ENCODE results near the gene TMBIM1. TPM values are rescaled to one million over a fixed set of nuclear protein-coding genes. Genes with fewer than 3 reads are reported as not detected.
A peak's percentile ranks its signal among the peaks of the same experiment; 100 is the strongest.

TMBIM1 gene
- total RNA-seq, 1 experiment from 2014 or later, result 187 TPM

GRCh38 chr2:218276986-218277755 is 15.1 kb downstream of the TMBIM1 start:
- Histone ChIP-seq H3K79me2 (ENCODE audit: low read depth) (peaks cover 36% of the 10 kb centered on the region), H3F3A (ENCODE audit: insufficient read depth, low read depth) (peaks cover 41% of the 10 kb centered on the region), H3K4me1 (replicated peaks; ENCODE audit: insufficient read depth) (peaks cover 39% of the 10 kb centered on the region), H3K36me3 (ENCODE audit: low read depth) (peaks cover 35% of the 10 kb centered on the region), H4K20me1 (ENCODE audit: insufficient read depth) (no peaks in the 10 kb centered on the region), H3K9me3 (ENCODE audit: insufficient read depth, low read depth) (no peaks in the 10 kb centered on the region), H3K27ac (no peak overlapping the region), H3K4me3 (no peak overlapping the region), H2AFZ (no peak overlapping the region), H3K27me3 (ENCODE audit: insufficient read depth, low read depth) (no peaks in the 10 kb centered on the region), H3K9me2 (ENCODE audit: insufficient read depth) (no peaks in the 10 kb centered on the region), H3K4me2 (no peak overlapping the region)
- POLR2A ChIA-PET (ENCODE audit: unreplicated experiment), result interaction anchor here (0.8 kb wide), 1 partner anchor 46 kb away, joined by 4 read pairs; no protein-coding TSS in a partner anchor
- intact Hi-C loops (cut with micrococcal nuclease; ENCODE audit: unreplicated experiment), result loop anchor here (10.0 kb wide), 1 partner anchor 378 kb away; the partner anchor contains the start of genes BCS1L and ZNF142
- BruUV-seq (replicated peaks), result no TSS peak
- no peak for TF ChIP-seq EZH2 (IDR thresholded peaks at IDR 0.05; ENCODE audit: low read depth)
- TF ChIP-seq CTCF (conservative IDR thresholded peaks at IDR 0.05), result no peak; the same call in 1 of the 2 replicates
- CTCF ChIA-PET, result no interaction called here
- no peak for DNase-seq

- Histone ChIP-seq H3K79me2 (ENCODE audit: low read depth) (peaks cover 36% of the 10 kb centered on the region), H3K9me2 (ENCODE audit: insufficient read depth) (no peaks in the 10 kb centered on the region), H3K27ac (no peak overlapping the region), H3F3A (ENCODE audit: insufficient read depth, low read depth) (peaks cover 37% of the 10 kb centered on the region), H3K4me1 (replicated peaks; ENCODE audit: insufficient read depth) (peaks cover 35% of the 10 kb centered on the region), H3K36me3 (ENCODE audit: low read depth) (peaks cover 26% of the 10 kb centered on the region), H3K4me3 (no peak overlapping the region), H4K20me1 (ENCODE audit: insufficient read depth) (no peaks in the 10 kb centered on the region), H2AFZ (no peak overlapping the region), H3K27me3 (ENCODE audit: insufficient read depth, low read depth) (no peaks in the 10 kb centered on the region), H3K9me3 (ENCODE audit: insufficient read depth, low read depth) (no peaks in the 10 kb centered on the region), H3K4me2 (no peak overlapping the region)
- no TSS peak for BruUV-seq (replicated peaks)
- TF ChIP-seq EZH2 (IDR thresholded peaks at IDR 0.05; ENCODE audit: low read depth) (no peak), CTCF (conservative IDR thresholded peaks at IDR 0.05) (no peak)
- DNase-seq, result no peak
- intact Hi-C loops (cut with micrococcal nuclease; ENCODE audit: unreplicated experiment), result loop anchor here (10.0 kb wide), 1 partner anchor 379 kb away; the partner anchor contains the start of genes BCS1L and ZNF142
- ChIA-PET POLR2A (ENCODE audit: unreplicated experiment) (interaction anchor here (0.7 kb wide), 1 partner anchor 131 kb away, joined by 5 read pairs; no protein-coding TSS in a partner anchor), CTCF (interaction anchor here (0.8 kb wide), 1 partner anchor 121 kb away, joined by 4 read pairs; no protein-coding TSS in a partner anchor)
Measured at GRCh38 chr2:218275371-218276072, 16.8 kb downstream of the TMBIM1 start.

- Histone ChIP-seq H4K20me1 (ENCODE audit: insufficient read depth) (no peaks in the 10 kb centered on the region), H2AFZ (no peak overlapping the region), H3F3A (ENCODE audit: insufficient read depth, low read depth) (peaks cover 37% of the 10 kb centered on the region), H3K9me3 (ENCODE audit: insufficient read depth, low read depth) (no peaks in the 10 kb centered on the region), H3K4me1 (replicated peaks; ENCODE audit: insufficient read depth) (peaks cover 35% of the 10 kb centered on the region), H3K36me3 (ENCODE audit: low read depth) (peaks cover 20% of the 10 kb centered on the region; the same call in 1 of the 2 replicates), H3K9me2 (ENCODE audit: insufficient read depth) (no peaks in the 10 kb centered on the region), H3K27ac (peak overlapping the region; percentile 69; the same call in 1 of the 2 replicates), H3K4me3 (no peak overlapping the region), H3K79me2 (ENCODE audit: low read depth) (peaks cover 31% of the 10 kb centered on the region), H3K27me3 (ENCODE audit: insufficient read depth, low read depth) (no peaks in the 10 kb centered on the region), H3K4me2 (no peak overlapping the region)
- ChIA-PET POLR2A (ENCODE audit: unreplicated experiment) (interaction anchor here (0.7 kb wide), 1 partner anchor 132 kb away, joined by 5 read pairs; no protein-coding TSS in a partner anchor), CTCF (no interaction called here)
- TSS peak; percentile 1 for BruUV-seq (replicated peaks)
- no peak for DNase-seq
- TF ChIP-seq CTCF (conservative IDR thresholded peaks at IDR 0.05), result no peak
- TF ChIP-seq EZH2 (IDR thresholded peaks at IDR 0.05; ENCODE audit: low read depth), result no peak
- intact Hi-C loops (cut with micrococcal nuclease; ENCODE audit: unreplicated experiment), result loop anchor here (5.0 to 10.0 kb wide), 3 partner anchors 87 to 573 kb away; partner anchors contain the start of genes BCS1L and ZNF142
Measured at GRCh38 chr2:218274586-218274985, 17.7 kb downstream of the TMBIM1 start.
